RWPE2 (cell line): ENCODE measurements around the gene EREG.

Experiments
- ATAC-seq: fragments of 200-7000 bp; cut with Tn5 transposase; 3 replicates; pipeline ENCODE4 v1.9.1; 2021; ENCODE audit warnings: low read depth
- DNase-seq: peaks from one replicate; pipeline ENCODE4 v3.0.0-alpha.2; 2020; ENCODE audit warnings: low spot score
- H3K27ac ChIP-seq: fragments of 450-650 bp; 2 replicates; pipeline ENCODE4 v1.5.1; 2017; ENCODE audit warnings: mild to moderate bottlenecking; ENCODE audit not compliant: poor library complexity, severe bottlenecking
- H3K27me3 ChIP-seq: fragments of 250-450 bp; sonication (Bioruptor Pico); 2 replicates; pipeline ENCODE4 v1.5.1; 2021; ENCODE audit warnings: mild to moderate bottlenecking, moderate library complexity; ENCODE audit not compliant: insufficient read depth, poor library complexity, severe bottlenecking
- H3K36me3 ChIP-seq: fragments of 250-450 bp; sonication (Bioruptor Pico); 2 replicates; pipeline ENCODE4 v1.5.1; 2020; ENCODE audit warnings: low read depth, mild to moderate bottlenecking, moderate library complexity
- H3K4me1 ChIP-seq: fragments of 250-450 bp; sonication (Bioruptor Pico); 2 replicates; pipeline ENCODE4 v1.5.1; 2021; ENCODE audit warnings: mild to moderate bottlenecking, moderate library complexity; ENCODE audit not compliant: insufficient read depth, poor library complexity, severe bottlenecking
- H3K4me3 ChIP-seq: fragments of 250-450 bp; sonication (Bioruptor Pico); 2 replicates; pipeline ENCODE4 v1.5.1; 2021; ENCODE audit warnings: mild to moderate bottlenecking, moderate library complexity; ENCODE audit not compliant: severe bottlenecking
- H3K9me3 ChIP-seq: fragments of 250-450 bp; sonication (Bioruptor Pico); 2 replicates; pipeline ENCODE4 v1.5.1; 2021; ENCODE audit warnings: mild to moderate bottlenecking, moderate library complexity; ENCODE audit not compliant: severe bottlenecking
- CTCF ChIP-seq: fragments of 450-650 bp; IDR thresholded peaks from one replicate; pipeline ENCODE4 v1.5.1; 2017; ENCODE audit warnings: mild to moderate bottlenecking, moderate library complexity; ENCODE audit not compliant: poor library complexity, severe bottlenecking

EREG gene

GRCh38 chr4:74364652-74365491 is at the start of gene EREG:
Gene EREG (plus strand): TSS chr4:74365145. CDS start chr4:74365309, 164 bp downstream.
- ATAC-seq (peak; percentile 64), DNase-seq (peak; percentile 77)
- H3K9me3 ChIP-seq, result no peaks in the 10 kb centered on the region
- TF ChIP-seq CTCF, result no peak
- H3K36me3 ChIP-seq, result peaks cover 40% of the 10 kb centered on the region
- no peaks in the 10 kb centered on the region for H3K27me3 ChIP-seq
- peak within 1 kb of the TSS; percentile 62 for H3K4me3 ChIP-seq
- peaks cover 48% of the 10 kb centered on the region for H3K4me1 ChIP-seq
- H3K27ac ChIP-seq, result peak within 1 kb of the TSS; percentile 99

- TF ChIP-seq CTCF, result no peak
- ATAC-seq (no peak), DNase-seq (no peak)
- Histone ChIP-seq H3K27ac (no peak overlapping the region), H3K27me3 (no peaks in the 10 kb centered on the region), H3K4me1 (peaks cover 21% of the 10 kb centered on the region), H3K36me3 (peaks cover 63% of the 10 kb centered on the region), H3K9me3 (no peaks in the 10 kb centered on the region), H3K4me3 (no peak overlapping the region)
These were observed 49.6 kb upstream of the EREG start for GRCh38 chr4:74315376-74315775.

GRCh38 chr4:74316397-74316796 is 48.5 kb upstream of the EREG start:
- ATAC-seq, result no peak
- Histone ChIP-seq H3K9me3 (no peaks in the 10 kb centered on the region), H3K27ac (no peak overlapping the region), H3K4me3 (no peak overlapping the region), H3K27me3 (no peaks in the 10 kb centered on the region), H3K36me3 (peaks cover 54% of the 10 kb centered on the region), H3K4me1 (peaks cover 19% of the 10 kb centered on the region)
- no peak for DNase-seq
- TF ChIP-seq CTCF, result no peak

- DNase-seq (no peak), ATAC-seq (no peak)
- Histone ChIP-seq H3K27ac (no peak overlapping the region), H3K9me3 (no peaks in the 10 kb centered on the region), H3K4me1 (peaks cover 15% of the 10 kb centered on the region), H3K36me3 (peaks cover 40% of the 10 kb centered on the region), H3K4me3 (no peak overlapping the region), H3K27me3 (no peaks in the 10 kb centered on the region)
- no peak for TF ChIP-seq CTCF
These were observed 47.2 kb upstream of the EREG start for GRCh38 chr4:74317616-74318246.
